Measurements from ENCODE around the gene KIF3A. TPM values are rescaled to one million over a fixed set of nuclear protein-coding genes. Genes with fewer than 3 reads are reported as not detected.

The KIF3A gene
- total RNA-seq, 1 experiment from 2014 or later: 13.2 TPM

GRCh38 chr5:132754947-132755346, 17.6 kb upstream of the KIF3A start:
- no peak overlapping the region for H2BK5ac ChIP-seq (ENCODE audit: insufficient read length, low read length)
- H3K14ac ChIP-seq (ENCODE audit: insufficient read depth, low read length): no peak overlapping the region
- H3K36me3 Mint-ChIP-seq (ENCODE audit: insufficient read depth in 1 of 3, low read depth in 3 of 3): peaks cover 0 to 6% (median 0%) of the 10 kb centered on the region in 3 experiments; a peak in 2 of 7 replicates
- no peaks in the 10 kb centered on the region for H3K79me2 ChIP-seq (ENCODE audit: insufficient read depth, low read length)
- no peak overlapping the region for H2BK12ac ChIP-seq (ENCODE audit: insufficient read length, low read depth, low read length)
- H2BK20ac ChIP-seq (ENCODE audit: low read depth, low read length, poor library complexity, severe bottlenecking): no peak overlapping the region
- no peak overlapping the region for H3K4ac ChIP-seq (ENCODE audit: low read depth, low read length)
- H3K27ac Mint-ChIP-seq: no peak overlapping the region
- H3K4me1 ChIP-seq (ENCODE audit: insufficient read depth, low read length): no peaks in the 10 kb centered on the region
- H3K79me1 ChIP-seq (ENCODE audit: insufficient read depth, low read depth, low read length, poor library complexity, severe bottlenecking): no peaks in the 10 kb centered on the region
- no peak overlapping the region for H4K91ac ChIP-seq (ENCODE audit: insufficient read length, low read depth, low read length)
- H4K5ac ChIP-seq (ENCODE audit: insufficient read length, low read depth, low read length): no peak overlapping the region
- peaks cover 19% of the 10 kb centered on the region for H3K27me3 Mint-ChIP-seq (ENCODE audit: low read depth)
- no peaks in the 10 kb centered on the region for H3K9me3 ChIP-seq (ENCODE audit: control insufficient read depth, low read depth, low read length)
- no peak overlapping the region for H3K9ac ChIP-seq (ENCODE audit: extremely low read depth, insufficient read length, low read length)
- no peak overlapping the region for H4K8ac ChIP-seq (replicated peaks; ENCODE audit: insufficient read length, low read depth, low read length)
- peak; percentile 20; the same call in 2 of the 3 replicates for TF ChIP-seq CTCF (conservative IDR thresholded peaks at IDR 0.05)
- DNase-seq: no peak
- H3K27ac ChIP-seq (ENCODE audit: insufficient read length, low read depth, low read length): no peak overlapping the region
- no peak overlapping the region for H3K18ac ChIP-seq (ENCODE audit: insufficient read length, low read depth, low read length)
- H3T11ph ChIP-seq (ENCODE audit: low read length): no peak overlapping the region
- no peaks in the 10 kb centered on the region for H3K9me3 Mint-ChIP-seq
- H4K20me1 ChIP-seq (ENCODE audit: control insufficient read depth, insufficient read depth, insufficient read length): no peaks in the 10 kb centered on the region
- no peak overlapping the region for H2AK5ac ChIP-seq (ENCODE audit: insufficient read length, low read length)
- H2BK120ac ChIP-seq (ENCODE audit: low read depth, low read length, poor library complexity, severe bottlenecking): no peak overlapping the region
- H3K56ac ChIP-seq (ENCODE audit: insufficient read length, low read depth, low read length): no peak overlapping the region
- no peak overlapping the region for H3K4me3 Mint-ChIP-seq
- H3K23me2 ChIP-seq (ENCODE audit: insufficient read length, low read depth, low read length, poor library complexity, severe bottlenecking): no peaks in the 10 kb centered on the region
- H3K27me3 ChIP-seq (ENCODE audit: insufficient read depth, low read length): no peaks in the 10 kb centered on the region
- no peak overlapping the region for H3K23ac ChIP-seq (ENCODE audit: insufficient read length, low read depth, low read length)
- H3K4me1 Mint-ChIP-seq: peaks cover 21 to 29% of the 10 kb centered on the region in 2 experiments
- H2BK15ac ChIP-seq (ENCODE audit: low read depth, low read length): no peak overlapping the region
- H2AFZ ChIP-seq (ENCODE audit: low read length): no peak overlapping the region
- no peak overlapping the region for H3K4me2 ChIP-seq (ENCODE audit: insufficient read depth, insufficient read length, low read length)
